SH-SY5Y (cell line): ENCODE measurements around the gene QPRT.

ENCODE experiments used
- GATA2 ChIP-seq: IDR thresholded peaks from 2 replicates; pipeline ENCODE4 v1.6.1; 2011; ENCODE audit warnings: mild to moderate bottlenecking, low read depth, low read length
- GATA3 ChIP-seq: IDR thresholded peaks from 2 replicates; pipeline ENCODE4 v1.6.1; 2011; ENCODE audit warnings: low read depth, mild to moderate bottlenecking, low read length, moderate library complexity

- TF ChIP-seq GATA2 (no peak), GATA3 (no peak)
These were observed 23.3 kb downstream of the QPRT start for GRCh38 chr16:29702269-29702668.
